Activated CD4-positive, alpha-beta T cell treated with anti-CD3 and anti-CD28 coated beads, Interleukin-2, Interleukin-4, amounts not matched to agents 100 ng/mL and 50 ng/mL, durations not matched to agents 16 hours and 8 hours (primary cell): ENCODE results near the gene PLA2G4D.

Experiments used
- DNase-seq: peaks from one replicate; pipeline ENCODE4 v3.0.0-alpha.2; 2020; ENCODE audit warnings: low spot score

The PLA2G4D gene

DNA sequence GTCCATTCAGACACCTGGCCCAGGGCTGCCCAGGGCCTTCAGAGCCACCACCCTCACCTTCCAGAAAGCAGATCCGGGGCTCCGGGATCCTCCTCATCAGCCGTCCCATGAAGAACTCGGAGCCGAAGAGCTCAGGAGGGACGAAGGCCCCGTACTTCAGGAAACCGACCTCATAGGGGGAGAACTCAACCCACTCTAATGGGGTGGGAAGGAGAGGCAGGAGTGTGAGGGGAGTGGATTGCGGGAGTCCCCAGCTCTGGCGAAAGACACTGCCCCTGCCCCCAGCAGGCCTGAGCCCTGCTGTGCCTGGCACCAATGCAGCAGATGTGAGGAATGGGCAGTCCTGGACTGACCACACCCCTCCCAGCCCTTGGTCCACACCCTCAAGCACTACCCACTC is 22.6 kb downstream of the PLA2G4D start:
- no peak for DNase-seq

DNA sequence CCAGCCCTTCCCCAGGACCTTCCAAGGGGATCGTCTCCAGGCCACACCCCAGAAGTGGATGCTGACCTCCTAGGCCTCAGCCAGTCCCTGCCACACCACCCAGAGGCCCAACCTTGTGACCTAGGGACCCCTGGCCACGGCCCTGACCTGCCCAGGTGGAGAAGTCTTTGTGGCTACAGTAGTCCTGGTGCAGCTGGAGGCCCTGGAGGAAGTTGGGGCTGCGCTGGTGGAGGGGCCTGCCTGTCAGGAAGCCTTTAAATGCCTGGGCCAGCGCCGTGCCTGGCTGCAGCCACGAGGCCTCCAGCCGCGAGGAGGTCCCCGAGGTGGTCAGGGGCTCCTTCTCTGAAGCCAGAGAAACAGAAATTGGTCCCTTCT is 23.4 kb downstream of the PLA2G4D start:
- no peak for DNase-seq

DNA sequence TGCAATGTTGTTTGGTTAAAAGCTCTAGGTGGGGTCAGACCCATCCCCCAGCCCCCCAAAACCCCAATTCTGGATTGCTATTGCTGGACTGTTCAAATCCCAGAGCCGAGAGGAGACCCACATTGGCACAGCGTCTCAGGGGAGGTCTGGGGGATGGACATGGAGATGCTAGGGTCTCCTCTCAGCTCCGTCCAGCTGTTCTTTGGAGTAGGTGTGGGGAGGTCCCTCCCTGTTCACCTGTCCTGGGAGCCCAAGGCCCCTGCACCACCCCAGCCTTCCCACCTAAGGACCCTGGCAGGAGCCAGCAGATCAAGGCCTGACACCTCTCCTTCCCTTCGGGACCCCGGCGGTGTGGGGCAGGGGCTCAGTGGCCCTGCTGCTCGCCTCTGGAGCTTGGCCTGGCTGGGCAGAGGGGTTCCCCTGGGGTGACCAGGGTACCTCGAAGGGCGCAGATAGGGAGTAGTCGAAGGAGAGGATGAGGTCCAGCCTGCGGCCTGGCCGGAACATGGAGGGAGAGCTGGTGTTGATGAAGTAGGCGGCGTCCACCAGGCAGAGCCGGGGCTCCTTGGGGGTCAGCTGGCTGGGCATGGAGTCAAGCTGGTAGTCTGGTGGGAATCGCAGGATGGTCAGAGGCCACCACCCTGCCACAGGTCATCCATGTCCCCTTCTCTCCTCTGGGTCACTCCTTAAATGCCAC is 23.9 kb downstream of the PLA2G4D start:
- DNase-seq, result no peak

DNA sequence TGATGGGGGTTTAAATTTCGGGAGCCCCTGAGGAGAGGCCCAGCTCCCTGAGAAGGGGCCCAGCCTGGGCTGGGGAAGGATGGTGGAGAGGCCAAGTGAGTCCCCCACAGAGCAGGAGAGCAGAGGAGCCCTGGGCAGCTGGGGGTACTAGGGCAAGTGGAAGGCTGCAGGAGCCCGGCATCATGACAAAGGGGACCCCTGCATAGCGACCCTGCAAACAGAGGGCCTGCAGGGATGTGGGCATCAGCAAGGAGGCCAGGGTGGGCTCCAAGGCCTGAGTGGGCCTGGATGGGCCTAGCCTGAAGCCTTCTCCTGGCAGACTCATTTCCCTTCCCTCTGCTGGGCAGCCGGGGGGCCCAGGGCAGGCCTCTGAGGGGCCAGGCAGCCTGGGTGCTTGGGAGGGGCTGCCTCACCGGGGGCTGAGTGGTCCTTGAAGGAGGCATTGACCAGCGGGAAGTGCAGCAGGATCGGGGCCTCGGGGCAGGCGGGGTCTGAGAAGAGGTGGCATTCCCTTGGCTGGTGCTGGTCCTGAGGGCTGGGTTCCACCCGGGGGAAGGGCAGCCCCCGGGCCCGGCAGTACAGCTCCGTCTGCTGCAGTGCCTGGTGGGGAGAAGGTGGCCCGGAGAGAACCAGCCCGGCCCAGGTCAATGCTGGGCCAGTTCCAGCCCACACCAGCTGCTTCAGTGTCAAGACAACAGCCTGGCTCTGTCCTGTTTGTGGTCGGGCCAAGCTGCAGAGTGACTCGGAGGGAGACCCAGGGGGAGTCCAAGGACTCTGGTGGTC is 24.7 kb downstream of the PLA2G4D start:
- DNase-seq, result no peak

DNA sequence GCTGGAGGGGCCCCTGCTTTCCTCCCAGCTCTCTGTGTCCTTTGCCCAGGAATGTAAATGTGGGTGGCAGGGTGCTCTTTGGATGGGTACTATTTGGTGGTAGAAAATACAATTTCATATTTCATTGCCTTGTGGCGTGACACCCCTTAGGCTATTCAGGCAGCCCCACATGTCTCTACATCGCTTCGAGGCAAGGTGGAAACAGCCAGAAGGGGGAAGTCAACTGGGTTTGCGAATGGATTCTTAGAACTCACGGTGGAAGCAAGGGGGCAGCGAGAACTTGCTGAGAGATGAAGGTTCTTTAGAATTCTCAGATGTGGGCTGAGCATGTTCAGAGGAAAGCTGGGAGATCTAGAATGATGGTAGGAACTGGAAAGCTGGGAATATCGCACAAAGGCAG is 25.3 kb downstream of the PLA2G4D start:
- no peak for DNase-seq

DNA sequence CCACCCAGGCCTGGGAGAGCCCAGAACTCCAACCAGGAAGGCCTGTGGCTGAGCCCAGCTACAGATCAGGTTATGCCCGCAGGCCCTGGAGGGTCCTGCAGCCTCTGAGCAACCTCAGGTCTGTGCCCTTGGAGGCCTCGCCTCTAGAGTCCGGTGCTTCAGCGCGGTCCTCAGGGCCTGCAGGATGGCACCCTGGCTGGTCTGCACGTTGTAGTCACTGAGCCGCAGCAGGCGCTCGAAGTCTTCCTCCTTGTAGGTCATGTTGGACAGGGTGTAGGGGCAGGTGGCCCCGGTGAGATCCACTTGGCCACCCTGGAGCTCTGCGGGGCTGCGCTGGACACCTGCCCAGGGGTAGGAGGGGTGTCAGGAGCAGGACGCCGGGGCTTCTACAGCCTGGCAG is 25.8 kb downstream of the PLA2G4D start:
- no peak for DNase-seq

DNA sequence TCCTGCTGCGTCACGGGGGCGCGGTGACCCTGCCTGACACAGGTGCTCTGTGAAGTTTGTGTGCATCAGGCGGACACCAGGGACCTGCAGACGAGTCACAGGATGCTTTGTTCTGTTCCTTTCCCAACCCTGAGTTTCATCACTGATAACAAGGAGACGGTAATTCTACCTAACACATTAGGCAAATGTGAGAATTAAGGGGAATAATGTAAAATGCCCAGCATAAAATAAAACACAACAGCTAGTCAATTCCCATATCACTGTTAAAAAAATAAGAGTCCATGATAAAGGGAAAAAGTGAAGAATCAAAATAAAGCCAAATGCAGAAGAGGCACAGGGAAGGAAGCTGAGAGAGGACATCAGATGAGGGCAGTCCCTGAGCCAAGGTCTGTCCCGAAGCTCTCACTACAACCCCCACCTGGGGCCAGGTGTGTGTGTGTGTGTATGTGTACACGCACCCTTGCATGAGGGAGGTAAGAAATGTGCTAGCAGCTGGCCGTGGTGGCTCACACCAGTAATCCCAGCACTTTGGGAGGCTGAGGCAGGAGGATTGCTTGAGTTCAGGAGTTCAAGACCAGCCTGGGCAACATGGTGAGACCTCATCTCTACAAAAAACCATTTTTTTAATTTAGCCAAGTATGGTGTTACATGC is 27.5 kb downstream of the PLA2G4D start:
- no peak for DNase-seq

DNA sequence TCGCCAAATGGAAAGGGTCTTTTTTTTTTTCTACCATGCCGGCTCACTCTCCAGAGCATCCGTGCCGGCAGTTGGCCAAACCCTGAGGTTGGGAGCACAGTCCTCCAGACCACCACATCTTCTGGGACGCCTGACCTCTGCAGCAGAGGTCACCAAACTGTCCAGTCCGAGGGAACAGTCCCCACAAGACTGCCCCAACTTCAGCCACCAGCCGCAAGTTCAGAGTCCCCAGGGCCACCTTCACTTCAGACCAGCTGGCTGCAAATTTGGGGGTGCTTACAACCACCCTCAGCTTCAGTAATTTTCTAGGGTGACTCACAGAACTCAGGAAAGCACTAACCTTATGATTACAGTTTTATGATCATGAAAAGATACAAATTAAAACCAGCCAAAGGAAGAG is 28.9 kb downstream of the PLA2G4D start:
- DNase-seq, result no peak

DNA sequence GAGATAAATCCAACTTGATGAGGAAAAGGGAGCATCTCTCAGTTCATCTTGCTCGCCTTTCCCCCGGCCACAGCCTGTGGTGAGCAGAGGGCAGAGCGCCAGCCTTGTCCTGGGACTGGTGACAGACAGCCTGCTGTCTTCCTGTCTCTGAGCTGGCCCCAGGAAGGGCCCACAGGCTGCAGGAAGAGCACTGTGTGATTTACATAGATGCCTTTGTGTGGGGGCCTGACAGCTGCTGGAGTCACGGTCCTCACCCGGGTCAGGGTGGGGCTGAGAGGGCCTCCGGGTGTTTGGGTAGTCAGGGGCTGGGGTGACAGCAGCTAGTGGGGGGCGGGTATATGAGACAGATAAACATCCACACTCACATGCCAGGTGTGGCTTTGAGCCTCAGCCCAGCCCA is 29.3 kb downstream of the PLA2G4D start:
- DNase-seq, result no peak

DNA sequence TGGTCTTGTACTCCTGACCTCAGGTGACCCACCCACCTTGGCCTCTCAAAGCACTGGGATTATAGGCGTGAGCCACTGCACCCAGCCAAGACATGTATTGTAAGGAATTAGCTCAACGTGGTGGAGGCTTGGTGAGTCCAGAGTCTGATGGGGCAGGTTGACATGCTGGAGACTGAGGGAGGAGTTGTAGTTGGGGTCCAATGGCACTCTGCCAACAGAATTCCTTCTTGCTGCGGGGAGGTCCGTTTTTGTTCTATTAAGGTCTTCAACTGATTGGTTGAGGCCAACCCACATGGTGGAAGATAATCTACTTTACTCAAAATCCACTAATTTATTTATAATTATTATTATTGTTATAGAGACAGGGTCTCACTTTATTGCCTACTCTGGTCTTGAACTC is 30.1 kb downstream of the PLA2G4D start:
- DNase-seq, result no peak

DNA sequence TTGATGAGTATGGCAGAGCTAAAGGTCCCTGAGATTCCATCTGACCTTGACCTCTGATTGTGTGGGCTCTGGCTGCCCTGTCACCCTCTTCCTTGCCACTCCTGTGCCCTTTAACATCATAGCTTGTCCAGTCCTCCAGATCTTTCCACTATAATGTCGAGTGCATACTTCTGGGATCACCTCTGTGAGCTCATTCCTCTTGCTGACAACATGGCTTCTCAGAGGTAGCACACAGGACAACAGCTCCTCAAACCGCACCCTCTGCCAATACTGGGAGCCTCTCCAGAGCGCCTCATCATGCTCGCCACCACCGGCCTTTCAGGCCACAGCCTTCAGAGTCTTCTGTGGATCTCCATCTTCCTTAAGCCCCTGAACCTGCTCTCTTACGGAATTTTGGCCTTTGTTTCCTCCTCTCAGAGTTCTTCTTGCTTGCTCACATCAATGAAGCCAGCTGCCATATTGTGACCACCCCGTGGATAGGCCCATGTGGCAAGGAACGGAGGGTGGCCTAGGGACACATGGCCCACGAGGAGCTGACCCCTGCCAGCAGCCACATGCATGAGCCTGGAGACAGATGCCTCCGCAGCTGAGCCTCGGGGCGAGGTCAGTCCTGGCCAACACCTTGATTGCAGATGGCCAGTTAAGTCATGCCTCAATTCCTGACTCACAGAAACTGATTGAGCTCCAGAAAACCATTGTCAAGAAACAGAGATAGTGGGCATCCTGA is 31.1 kb downstream of the PLA2G4D start:
- no peak for DNase-seq

DNA sequence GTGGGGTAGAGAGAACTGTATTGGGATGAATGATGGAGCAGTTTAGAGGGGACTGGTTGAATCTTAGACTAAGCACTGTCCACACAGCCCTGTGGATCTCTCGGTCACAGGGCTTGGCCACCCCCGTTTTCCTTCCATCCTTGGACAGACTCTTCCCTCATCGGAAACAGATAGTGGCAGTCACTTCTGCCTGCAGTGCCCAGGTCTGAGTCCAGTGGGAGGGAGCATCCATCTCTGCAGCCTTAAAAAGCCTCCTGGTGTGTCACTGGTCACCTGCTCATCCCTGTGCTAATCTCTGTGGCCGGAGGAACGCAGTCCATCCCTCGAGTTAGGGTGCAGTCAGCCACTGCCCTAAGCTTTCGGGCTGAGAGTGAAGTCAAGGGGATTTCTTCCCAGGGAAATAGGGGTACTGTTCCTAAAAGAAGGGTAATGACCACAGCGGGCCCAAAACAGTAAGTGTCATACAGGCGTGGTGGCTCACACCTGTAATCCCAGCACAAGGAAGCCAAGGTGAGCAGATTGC is 32.0 kb downstream of the PLA2G4D start:
- DNase-seq, result no peak

DNA sequence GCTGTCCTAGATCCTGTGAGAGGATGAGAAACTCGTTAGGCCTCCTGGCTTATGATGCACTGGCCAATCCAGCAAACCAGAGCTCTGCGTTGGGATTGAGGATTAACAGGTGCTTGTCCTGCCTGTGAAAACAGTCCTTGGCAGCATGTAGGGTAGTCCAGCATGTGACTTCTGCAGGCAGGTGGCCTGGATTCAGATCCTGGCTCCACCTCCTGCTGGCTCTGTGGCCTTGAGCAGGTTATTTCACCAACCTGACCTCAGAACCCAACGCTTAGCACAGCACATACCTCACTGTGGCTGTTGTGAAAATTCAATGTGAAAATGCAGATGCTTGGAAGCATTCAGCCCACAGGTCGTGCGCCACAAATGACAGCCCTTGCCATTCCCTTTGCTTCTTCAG is 33.6 kb downstream of the PLA2G4D start:
- DNase-seq, result no peak

DNA sequence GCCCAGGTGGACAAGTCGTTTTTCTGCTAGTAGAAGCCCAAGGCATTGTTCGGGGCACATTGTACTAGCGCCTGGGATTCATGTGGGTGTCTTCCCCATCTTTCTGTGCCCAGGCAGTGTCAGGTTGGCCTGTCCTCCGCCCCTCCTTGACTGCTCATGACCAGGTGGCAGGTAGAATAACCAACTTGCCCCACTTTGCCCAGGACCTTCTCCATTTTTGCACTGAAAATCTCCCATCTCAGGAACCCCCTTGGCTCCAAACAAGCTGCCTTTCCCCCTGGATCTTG is 33.9 kb downstream of the PLA2G4D start:
- no peak for DNase-seq

DNA sequence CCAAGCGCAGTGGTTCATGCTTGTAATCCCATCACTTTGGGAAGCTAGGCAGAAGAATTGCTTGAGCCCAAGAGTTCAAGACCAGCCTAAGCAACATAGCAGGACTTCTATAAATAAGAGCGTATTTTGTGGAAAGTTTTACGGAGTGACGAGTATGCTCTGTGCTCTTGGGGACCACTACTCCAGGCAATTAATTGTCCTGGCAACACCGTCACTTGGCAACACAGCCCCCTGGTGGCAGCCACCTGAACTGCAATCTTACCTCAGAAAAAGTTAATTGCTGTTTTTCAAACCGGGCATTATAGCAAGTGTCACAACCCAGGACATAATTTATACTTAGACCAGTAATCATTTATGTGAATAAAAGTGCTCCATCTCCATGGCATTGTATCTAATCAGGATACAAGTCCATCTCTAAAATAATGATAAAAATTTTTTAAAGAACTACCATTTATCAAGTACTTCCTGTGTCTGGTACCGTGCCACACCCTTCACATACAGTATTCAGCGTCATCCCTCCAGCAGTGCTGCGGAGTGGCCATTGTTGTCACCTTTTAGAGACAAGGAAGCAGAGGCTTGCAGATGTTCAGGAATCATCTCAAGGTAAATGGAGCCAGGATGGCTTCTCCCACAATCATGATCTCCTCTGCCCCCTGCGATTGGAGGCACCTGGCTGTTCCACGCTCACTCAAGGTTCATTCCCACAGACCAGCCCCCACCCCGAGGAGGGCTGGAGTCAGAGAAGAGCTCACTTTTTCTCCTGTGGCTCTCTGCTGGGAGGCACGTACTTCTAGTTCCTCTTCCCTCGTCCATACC is 34.5 kb downstream of the PLA2G4D start:
- DNase-seq, result peak; percentile 65

DNA sequence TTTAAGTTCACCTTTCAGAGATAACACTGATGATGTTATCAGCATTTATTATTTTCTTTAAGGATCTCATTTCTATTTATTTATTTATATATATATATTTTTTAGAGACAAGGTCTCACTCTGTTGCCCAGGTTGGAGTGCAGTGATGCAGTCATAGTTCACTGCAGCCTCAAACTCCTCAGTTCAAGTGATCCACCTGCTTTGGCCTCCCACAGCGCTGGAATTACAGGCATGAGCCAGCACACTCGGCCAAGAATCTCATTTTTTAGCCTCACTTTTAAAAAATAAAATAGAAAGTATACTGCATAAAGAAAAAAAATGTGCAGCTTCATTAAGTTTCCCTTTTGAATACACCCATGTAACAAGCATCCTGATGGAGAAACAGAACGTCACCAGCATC is 35.6 kb downstream of the PLA2G4D start:
- no peak for DNase-seq

DNA sequence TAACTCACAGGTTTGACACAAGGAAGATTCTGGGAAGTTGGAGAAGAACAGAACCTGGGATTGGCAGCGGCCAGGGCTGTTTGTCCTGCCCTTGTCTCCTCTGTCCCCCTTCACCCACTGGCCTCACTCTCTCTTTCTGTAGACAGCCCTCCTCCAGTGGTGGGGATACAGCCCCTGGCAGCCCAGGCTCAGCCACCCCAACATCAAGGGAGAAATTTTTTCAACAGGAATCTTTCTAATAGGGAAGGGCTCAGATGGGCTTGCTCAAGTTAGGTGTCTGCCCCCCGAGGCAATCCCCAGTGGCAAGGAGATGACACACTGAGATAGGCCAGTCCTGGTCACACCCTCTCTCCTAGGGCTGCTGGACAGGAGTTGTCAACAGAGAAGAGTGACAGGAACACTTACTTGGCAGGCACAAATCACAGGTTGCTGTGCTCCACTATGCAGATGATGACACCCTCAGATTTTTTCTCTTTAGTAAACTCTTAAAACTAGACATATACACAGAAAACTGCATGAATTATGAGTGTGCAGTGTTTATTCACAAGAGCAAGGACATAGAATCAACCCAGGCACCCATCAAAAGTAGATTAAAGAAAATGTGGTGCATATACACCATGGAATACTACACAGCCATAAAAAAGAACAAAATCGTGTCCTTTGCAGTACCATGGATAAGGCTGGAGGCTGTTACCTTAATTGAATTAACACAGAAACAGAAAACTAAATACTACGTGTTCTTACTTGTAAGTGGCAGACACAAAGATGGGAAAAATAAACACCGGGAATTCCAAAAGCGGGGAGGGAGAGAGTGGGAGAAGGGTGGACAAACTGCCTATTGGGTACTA is 36.3 kb downstream of the PLA2G4D start:
- no peak for DNase-seq

DNA sequence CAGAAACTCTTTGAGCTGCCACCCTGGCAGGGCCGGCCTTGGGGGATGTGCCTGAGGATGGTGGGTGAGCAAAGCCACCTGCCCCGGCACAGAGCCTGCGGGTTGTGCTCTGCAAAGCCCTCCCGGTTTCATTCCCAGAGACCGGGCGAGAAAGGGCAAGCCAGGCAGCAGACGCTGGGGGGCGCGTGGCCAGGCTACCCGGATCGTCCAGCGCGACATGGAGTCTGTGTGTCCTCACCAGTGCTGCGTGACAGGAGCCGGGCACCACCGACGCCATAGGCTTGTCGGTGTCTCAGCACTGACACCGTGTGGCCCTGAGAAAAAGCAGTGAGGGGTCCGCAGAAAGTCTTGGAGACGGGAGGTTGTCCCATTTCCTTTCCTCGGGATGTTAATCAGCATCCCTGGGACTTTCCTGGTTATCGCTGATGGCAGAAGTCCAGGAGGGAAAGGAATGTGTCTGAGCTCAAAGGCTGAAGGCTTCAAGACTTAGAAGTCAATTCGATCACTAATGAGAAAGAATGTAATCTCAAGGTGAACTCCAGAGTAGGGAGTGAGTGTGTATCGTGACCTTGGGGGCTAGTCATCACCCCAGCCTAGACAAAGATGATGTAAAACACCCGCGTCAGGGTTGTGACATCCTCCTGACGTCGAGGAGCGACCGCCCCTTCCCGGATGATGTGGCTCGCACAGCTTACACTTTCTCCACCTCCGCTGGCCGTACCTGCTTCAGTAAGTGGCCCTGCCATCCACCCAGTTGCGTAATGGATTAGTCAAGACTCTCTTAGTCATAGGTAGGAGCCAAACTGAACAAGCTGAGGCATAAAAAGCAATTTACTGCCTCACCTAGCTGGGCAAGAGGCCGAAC is 37.2 kb downstream of the PLA2G4D start:
- DNase-seq, result peak; percentile 55

DNA sequence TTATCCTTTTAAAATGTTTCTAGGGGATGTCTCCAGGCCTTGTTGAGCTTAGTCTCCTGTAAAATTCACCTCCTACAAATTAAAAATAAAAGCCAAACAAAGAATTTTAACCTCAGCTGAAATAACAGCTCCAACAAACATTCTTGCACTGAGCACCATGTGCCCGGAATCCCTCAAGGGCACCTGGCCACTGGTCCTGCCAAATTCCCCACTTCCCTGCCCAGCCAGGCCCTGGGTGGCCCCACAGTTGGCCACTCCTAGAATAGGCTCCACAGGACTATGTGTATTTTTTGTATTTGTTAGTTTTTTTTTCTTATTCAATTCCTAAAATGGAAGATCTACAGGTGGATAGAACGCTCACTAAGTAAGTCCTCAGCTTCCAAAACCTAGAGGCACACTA is 40.4 kb downstream of the PLA2G4D start:
- no peak for DNase-seq

DNA sequence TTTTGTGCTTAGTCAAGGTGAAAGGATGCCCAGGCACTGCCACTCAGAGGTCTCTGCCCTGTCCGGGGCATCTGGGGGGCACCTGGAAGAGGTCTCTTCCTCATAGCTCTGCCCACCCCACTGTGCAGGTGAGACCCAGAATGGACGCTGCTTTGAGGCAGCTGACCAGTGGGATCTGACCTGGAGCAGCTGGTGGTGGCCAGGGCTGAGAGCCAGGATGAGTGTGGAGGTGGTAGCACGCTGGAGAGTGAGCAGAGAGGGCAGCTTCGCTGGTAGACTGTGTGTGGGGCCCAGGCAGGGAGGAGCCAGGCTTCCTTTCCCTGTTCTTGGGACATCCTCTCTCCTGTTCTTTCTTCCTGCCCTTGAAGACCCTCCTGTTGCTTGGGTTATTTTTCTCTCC is 41.4 kb downstream of the PLA2G4D start:
- no peak for DNase-seq
